Loucy (cell line): Measurements from ENCODE around the gene SLC4A5.

Source experiments
- CTCF ChIP-seq: fragments of 200-600 bp; sonication (generic); conservative IDR thresholded peaks from 2 replicates; pipeline ENCODE4 v1.5.1; 2014; ENCODE audit warnings: mild to moderate bottlenecking, antibody characterized with exemption, low read length
- EZH2phosphoT487 ChIP-seq: fragments of 200-600 bp; IDR thresholded peaks from 2 replicates; pipeline ENCODE4 v1.6.1; 2018; ENCODE audit warnings: antibody characterized with exemption, mild to moderate bottlenecking, moderate library complexity, borderline replicate concordance

DNA sequence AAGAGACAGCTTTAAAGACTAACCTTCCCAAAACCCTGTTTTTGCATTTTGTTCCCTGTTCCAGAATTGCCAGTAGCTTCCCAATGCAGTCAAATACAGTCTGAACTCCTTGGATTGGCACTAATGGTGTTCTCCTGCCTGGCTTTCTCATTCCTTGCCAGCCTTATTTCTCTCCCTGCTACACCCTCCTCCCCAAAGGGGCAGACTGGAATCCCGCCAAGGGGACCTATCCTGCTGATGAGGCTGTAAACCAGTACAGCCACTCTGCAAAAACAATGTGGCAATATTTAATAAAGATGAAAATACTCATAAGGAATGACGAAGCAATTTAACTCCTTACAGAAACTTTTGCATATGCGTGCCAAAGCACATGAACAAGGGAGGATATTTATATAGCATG lies 4.5 kb upstream of the SLC4A5 start:
- TF ChIP-seq CTCF (no peak), EZH2phosphoT487 (no peak)
